Peyer's patch (tissue), 4 donors: ENCODE data around the gene MCU. TPM values are rescaled to one million over a fixed set of nuclear protein-coding genes. Genes with fewer than 3 reads are reported as not detected.
"Not testable (repeated sequence)": the region's sequence is repeated elsewhere in the genome, so short reads cannot be mapped to it uniquely, and the experiment has no call there.

Source experiments
- DNase-seq, 3 donors: peaks; one replicate each; pipeline ENCODE4 v3.0.0-alpha.2; 2017 to 2019
- H3K27ac ChIP-seq, 4 donors: fragments of 200-600 bp; sonication (generic); one replicate each; pipeline ENCODE4 v1.5.1; 2016 to 2019
- H3K27me3 ChIP-seq, 2 donors: fragments of 200-600 bp; sonication (generic); one replicate each; pipeline ENCODE4 v1.5.1; 2019
- H3K36me3 ChIP-seq, 3 donors: fragments of 200-600 bp; sonication (generic); one replicate each; pipeline ENCODE4 v1.5.1; 2016 to 2019
- H3K4me1 ChIP-seq, 4 donors: fragments of 200-600 bp; sonication (generic); one replicate each; pipeline ENCODE4 v1.5.1; 2016 to 2019
- H3K4me3 ChIP-seq, 4 donors: fragments of 200-600 bp; sonication (generic); 1 replicate in 3 of 4; 2 replicates in 1 of 4; pipeline ENCODE4 v1.5.1; 2016 to 2019; ENCODE audit warnings: mild to moderate bottlenecking in 1 of 4
- H3K9me3 ChIP-seq, 4 donors: fragments of 200-600 bp; sonication (generic); one replicate each; pipeline ENCODE4 v1.5.1; 2016 to 2019; ENCODE audit warnings: mild to moderate bottlenecking in 1 of 4
- CTCF ChIP-seq, 6 experiments: fragments of 450-650 bp in 4 of 6; fragments of 200-600 bp in 2 of 6; sonication (generic) in 1 of 6; IDR thresholded peaks; one replicate each; pipeline ENCODE4 v1.5.1; 2017 to 2019; ENCODE audit warnings: antibody characterized with exemption in 6 of 6, mild to moderate bottlenecking in 3 of 6, moderate library complexity in 1 of 6
- POLR2A ChIP-seq, 2 donors: fragments of 450-650 bp; IDR thresholded peaks; one replicate each; pipeline ENCODE4 v1.5.1; 2017; ENCODE audit warnings: antibody characterized with exemption in 2 of 2, mild to moderate bottlenecking in 2 of 2, moderate library complexity in 2 of 2
- total RNA-seq, 4 donors: library from RNA; depleted of rRNA; stranded (reverse); fragments of >200 nt; gene quantifications; one replicate each; pipeline ENCODE4 v1.1.0, GENCODE V29; 2016

The MCU gene
- total RNA-seq, 4 donors from 2014 or later, result 44.6 to 65.8 (median 52.9) TPM

GRCh38 chr10:72911758-72912157, 219.8 kb downstream of the MCU start:
- Histone ChIP-seq H3K27ac (no peak overlapping the region), H3K4me3 (no peak overlapping the region)

GRCh38 chr10:72912736-72913135, 220.8 kb downstream of the MCU start:
- DNase-seq, result no peak
- H3K27ac ChIP-seq, result no peak overlapping the region
- no peaks in the 10 kb centered on the region for H3K4me1 ChIP-seq
- no peaks in the 10 kb centered on the region for H3K27me3 ChIP-seq
- no peak for TF ChIP-seq CTCF (IDR thresholded peaks at IDR 0.05)
- TF ChIP-seq POLR2A (IDR thresholded peaks at IDR 0.05), result no peak
- H3K9me3 ChIP-seq, result no peaks in the 10 kb centered on the region
- H3K36me3 ChIP-seq, result no peaks in the 10 kb centered on the region
- no peak overlapping the region for H3K4me3 ChIP-seq

More at GRCh38 chr10:72911758-72912157, 219.8 kb downstream of the MCU start:
- TF ChIP-seq POLR2A (IDR thresholded peaks at IDR 0.05) (no peak), CTCF (IDR thresholded peaks at IDR 0.05) (no peak)
- Histone ChIP-seq H3K4me1 (no peaks in the 10 kb centered on the region), H3K27me3 (no peaks in the 10 kb centered on the region), H3K9me3 (no peaks in the 10 kb centered on the region), H3K36me3 (no peaks in the 10 kb centered on the region)
- no peak for DNase-seq

- no peaks in the 10 kb centered on the region for H3K4me1 ChIP-seq
- H3K36me3 ChIP-seq, result no peaks in the 10 kb centered on the region
- no peak overlapping the region for H3K27ac ChIP-seq
- TF ChIP-seq POLR2A (IDR thresholded peaks at IDR 0.05) (no peak), CTCF (IDR thresholded peaks at IDR 0.05) (no peak)
- DNase-seq, result no peak
- no peak overlapping the region for H3K4me3 ChIP-seq
- H3K27me3 ChIP-seq, result no peaks in the 10 kb centered on the region
- H3K9me3 ChIP-seq, result no peaks in the 10 kb centered on the region
These were observed 221.3 kb downstream of the MCU start for GRCh38 chr10:72913287-72913686.

GRCh38 chr10:72917201-72917600, 225.3 kb downstream of the MCU start:
- H3K27ac ChIP-seq, H3K9me3 ChIP-seq, H3K4me3 ChIP-seq, H3K36me3 ChIP-seq, DNase-seq, H3K27me3 ChIP-seq, H3K4me1 ChIP-seq: not testable (repeated sequence)

GRCh38 chr10:72917803-72918332, 225.9 kb downstream of the MCU start:
- not testable (repeated sequence) for DNase-seq, H3K9me3 ChIP-seq, H3K27me3 ChIP-seq

GRCh38 chr10:72918352-72918751, 226.4 kb downstream of the MCU start:
- H3K4me3 ChIP-seq, result no peak overlapping the region
- DNase-seq, result no peak
- H3K27ac ChIP-seq, result no peak overlapping the region

More at GRCh38 chr10:72917803-72918332, 225.9 kb downstream of the MCU start:
- H3K36me3 ChIP-seq, H3K27ac ChIP-seq, H3K4me3 ChIP-seq, H3K4me1 ChIP-seq: not testable (repeated sequence)

GRCh38 chr10:72921147-72921683, 229.3 kb downstream of the MCU start:
- H3K9me3 ChIP-seq, H3K36me3 ChIP-seq, DNase-seq, H3K27me3 ChIP-seq, H3K4me3 ChIP-seq, H3K4me1 ChIP-seq, H3K27ac ChIP-seq: not testable (repeated sequence)

More at GRCh38 chr10:72918352-72918751, 226.4 kb downstream of the MCU start:
- TF ChIP-seq POLR2A (IDR thresholded peaks at IDR 0.05) (no peak), CTCF (IDR thresholded peaks at IDR 0.05) (no peak)
- Histone ChIP-seq H3K36me3 (no peaks in the 10 kb centered on the region), H3K27me3 (no peaks in the 10 kb centered on the region), H3K9me3 (peaks cover 0 to 5% (median 0%) of the 10 kb centered on the region in 4 donors), H3K4me1 (no peaks in the 10 kb centered on the region)
